SK-N-SH (cell line): ENCODE results near the gene TGM3.
"Not testable (repeated sequence)": the region's sequence is repeated elsewhere in the genome, so short reads cannot be mapped to it uniquely, and the experiment has no call there.

Experiments
- EP300 ChIP-seq, 2 experiments: IDR thresholded peaks; 2 replicates each; pipeline versions ENCODE4 v1.4.0 to v1.6.1; 2012; ENCODE audit warnings: borderline replicate concordance in 1 of 2, low read depth in 1 of 2, low read length in 1 of 2
- JUND ChIP-seq: IDR thresholded peaks from 2 replicates; pipeline ENCODE4 v1.4.0; 2012
- NRF1 ChIP-seq: IDR thresholded peaks from 2 replicates; pipeline ENCODE4 v1.6.1; 2012; ENCODE audit warnings: low read depth, mild to moderate bottlenecking, low read length
- RAD21 ChIP-seq: IDR thresholded peaks from 2 replicates; pipeline ENCODE4 v1.6.1; 2012; ENCODE audit warnings: mild to moderate bottlenecking, low read length
- TAF1 ChIP-seq: IDR thresholded peaks from 2 replicates; pipeline ENCODE4 v1.6.1; 2012; ENCODE audit warnings: low read depth, mild to moderate bottlenecking, low read length, moderate library complexity, borderline replicate concordance
- YY1 ChIP-seq: IDR thresholded peaks from 2 replicates; pipeline ENCODE4 v1.4.0; 2012; ENCODE audit warnings: low read depth, mild to moderate bottlenecking
- TF ChIP-seq, protein P1 (sequence below): fragments of 200-600 bp; sonication (generic); IDR thresholded peaks from 2 replicates; pipeline ENCODE4 v1.6.1; 2017; ENCODE audit warnings: antibody characterized with exemption, mild to moderate bottlenecking, moderate library complexity
- TF ChIP-seq, protein P2 (sequence below): IDR thresholded peaks from 2 replicates; pipeline ENCODE4 v1.6.1; 2012; ENCODE audit warnings: mild to moderate bottlenecking, low read depth, low read length, moderate library complexity
- TF ChIP-seq, protein P3 (sequence below): IDR thresholded peaks from 2 replicates; pipeline ENCODE4 v1.4.0; 2012; ENCODE audit warnings: low read depth

DNA sequence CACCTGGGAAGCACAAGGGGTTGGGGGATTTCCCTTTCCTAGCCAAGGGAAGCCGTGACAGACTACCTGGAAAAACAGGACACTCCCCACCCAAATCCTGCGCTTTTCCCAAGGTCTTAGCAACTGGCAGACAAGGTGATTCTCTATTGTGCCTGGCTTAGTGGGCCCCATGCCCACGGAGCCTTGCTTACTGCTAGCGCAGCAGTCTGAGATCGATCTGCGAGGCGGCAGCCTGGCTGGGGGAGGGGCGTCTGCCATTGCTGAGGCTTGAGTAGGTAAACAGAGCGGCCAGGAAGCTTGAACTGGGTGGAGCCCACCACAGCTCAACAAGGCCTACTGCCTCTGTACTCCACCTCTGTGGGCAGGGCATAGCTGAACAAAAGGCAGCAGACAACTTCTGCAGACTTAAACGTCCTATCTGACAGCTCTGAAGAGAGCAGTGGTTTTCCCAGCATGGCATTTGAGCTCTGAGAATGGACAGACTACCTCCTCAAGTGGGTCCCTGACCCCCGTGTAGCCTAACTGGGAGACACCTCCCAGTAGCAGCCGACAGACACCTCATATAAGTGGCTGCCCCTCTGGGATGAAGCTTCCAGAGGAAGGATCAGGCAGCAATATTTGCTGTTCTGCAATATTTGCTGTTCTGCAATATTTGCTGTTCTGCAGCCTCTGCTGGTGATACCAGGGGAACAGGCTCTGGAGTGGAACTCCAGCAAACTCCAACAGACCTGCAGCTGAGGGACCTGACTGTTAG lies 31.0 kb upstream of the TGM3 start:
- TF ChIP-seq JUND; RAD21; YY1; EP300 (IDR thresholded peaks at IDR 0.05; ENCODE audit: borderline replicate concordance in 1 of 2, low read depth in 1 of 2, low read length in 1 of 2); TAF1; NRF1: not testable (repeated sequence)
- TF ChIP-seq, protein P1, sequence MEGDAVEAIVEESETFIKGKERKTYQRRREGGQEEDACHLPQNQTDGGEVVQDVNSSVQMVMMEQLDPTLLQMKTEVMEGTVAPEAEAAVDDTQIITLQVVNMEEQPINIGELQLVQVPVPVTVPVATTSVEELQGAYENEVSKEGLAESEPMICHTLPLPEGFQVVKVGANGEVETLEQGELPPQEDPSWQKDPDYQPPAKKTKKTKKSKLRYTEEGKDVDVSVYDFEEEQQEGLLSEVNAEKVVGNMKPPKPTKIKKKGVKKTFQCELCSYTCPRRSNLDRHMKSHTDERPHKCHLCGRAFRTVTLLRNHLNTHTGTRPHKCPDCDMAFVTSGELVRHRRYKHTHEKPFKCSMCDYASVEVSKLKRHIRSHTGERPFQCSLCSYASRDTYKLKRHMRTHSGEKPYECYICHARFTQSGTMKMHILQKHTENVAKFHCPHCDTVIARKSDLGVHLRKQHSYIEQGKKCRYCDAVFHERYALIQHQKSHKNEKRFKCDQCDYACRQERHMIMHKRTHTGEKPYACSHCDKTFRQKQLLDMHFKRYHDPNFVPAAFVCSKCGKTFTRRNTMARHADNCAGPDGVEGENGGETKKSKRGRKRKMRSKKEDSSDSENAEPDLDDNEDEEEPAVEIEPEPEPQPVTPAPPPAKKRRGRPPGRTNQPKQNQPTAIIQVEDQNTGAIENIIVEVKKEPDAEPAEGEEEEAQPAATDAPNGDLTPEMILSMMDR: not testable (repeated sequence)
- TF ChIP-seq, protein P2, sequence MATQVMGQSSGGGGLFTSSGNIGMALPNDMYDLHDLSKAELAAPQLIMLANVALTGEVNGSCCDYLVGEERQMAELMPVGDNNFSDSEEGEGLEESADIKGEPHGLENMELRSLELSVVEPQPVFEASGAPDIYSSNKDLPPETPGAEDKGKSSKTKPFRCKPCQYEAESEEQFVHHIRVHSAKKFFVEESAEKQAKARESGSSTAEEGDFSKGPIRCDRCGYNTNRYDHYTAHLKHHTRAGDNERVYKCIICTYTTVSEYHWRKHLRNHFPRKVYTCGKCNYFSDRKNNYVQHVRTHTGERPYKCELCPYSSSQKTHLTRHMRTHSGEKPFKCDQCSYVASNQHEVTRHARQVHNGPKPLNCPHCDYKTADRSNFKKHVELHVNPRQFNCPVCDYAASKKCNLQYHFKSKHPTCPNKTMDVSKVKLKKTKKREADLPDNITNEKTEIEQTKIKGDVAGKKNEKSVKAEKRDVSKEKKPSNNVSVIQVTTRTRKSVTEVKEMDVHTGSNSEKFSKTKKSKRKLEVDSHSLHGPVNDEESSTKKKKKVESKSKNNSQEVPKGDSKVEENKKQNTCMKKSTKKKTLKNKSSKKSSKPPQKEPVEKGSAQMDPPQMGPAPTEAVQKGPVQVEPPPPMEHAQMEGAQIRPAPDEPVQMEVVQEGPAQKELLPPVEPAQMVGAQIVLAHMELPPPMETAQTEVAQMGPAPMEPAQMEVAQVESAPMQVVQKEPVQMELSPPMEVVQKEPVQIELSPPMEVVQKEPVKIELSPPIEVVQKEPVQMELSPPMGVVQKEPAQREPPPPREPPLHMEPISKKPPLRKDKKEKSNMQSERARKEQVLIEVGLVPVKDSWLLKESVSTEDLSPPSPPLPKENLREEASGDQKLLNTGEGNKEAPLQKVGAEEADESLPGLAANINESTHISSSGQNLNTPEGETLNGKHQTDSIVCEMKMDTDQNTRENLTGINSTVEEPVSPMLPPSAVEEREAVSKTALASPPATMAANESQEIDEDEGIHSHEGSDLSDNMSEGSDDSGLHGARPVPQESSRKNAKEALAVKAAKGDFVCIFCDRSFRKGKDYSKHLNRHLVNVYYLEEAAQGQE: not testable (repeated sequence)
- TF ChIP-seq, protein P3, sequence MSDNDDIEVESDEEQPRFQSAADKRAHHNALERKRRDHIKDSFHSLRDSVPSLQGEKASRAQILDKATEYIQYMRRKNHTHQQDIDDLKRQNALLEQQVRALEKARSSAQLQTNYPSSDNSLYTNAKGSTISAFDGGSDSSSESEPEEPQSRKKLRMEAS: not testable (repeated sequence)
